ENCODE measurements around the gene PRSS50. TPM values are rescaled to one million over a fixed set of nuclear protein-coding genes. Genes with fewer than 3 reads are reported as not detected.
A peak's percentile ranks its signal among the peaks of the same experiment; 100 is the strongest.
"Not testable (repeated sequence)": the region's sequence is repeated elsewhere in the genome, so short reads cannot be mapped to it uniquely, and the experiment has no call there.

PRSS50 gene
- total and polyA plus RNA-seq, 2 donors = 0.10 to 0.26 TPM

DNA sequence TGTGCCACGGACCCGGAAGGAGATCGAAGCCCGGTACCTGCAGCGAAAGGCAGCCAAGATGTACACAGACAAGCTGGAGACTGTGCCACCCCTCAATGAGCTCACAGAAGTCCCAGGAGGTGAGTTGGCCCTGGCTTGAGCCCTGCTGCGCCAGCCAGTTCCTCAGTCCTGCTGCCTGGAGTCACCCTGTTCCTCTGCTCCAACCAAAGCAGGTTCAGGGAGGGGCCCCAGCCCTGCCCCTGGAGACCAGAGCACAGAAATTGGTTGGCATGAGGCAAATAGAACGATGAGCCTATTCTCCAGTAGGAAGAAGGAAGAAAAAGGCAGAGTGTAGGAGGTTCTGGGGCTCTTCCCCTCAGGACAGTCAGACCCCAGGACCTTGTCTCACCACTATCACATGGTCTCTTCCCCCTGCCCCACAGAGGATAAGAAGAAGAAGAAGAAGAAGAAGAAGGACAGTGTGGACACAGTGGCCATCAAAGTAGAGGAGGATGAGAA, 8.5 kb downstream of the PRSS50 start:
- H3K4me1 ChIP-seq (ENCODE audit: insufficient read depth) = no peaks in the 10 kb centered on the region
- H3K4me3 ChIP-seq (ENCODE audit: low read depth, low read length) = no peak overlapping the region
- no peak overlapping the region for H3K27ac ChIP-seq (ENCODE audit: low read depth)
- WGBS = 95% methylated on average over 7 of the region's 7 CpGs
- DNase-seq (ENCODE audit: extremely low spot score) = no peak
- no peaks in the 10 kb centered on the region for H3K36me3 ChIP-seq (ENCODE audit: insufficient read depth)

DNA sequence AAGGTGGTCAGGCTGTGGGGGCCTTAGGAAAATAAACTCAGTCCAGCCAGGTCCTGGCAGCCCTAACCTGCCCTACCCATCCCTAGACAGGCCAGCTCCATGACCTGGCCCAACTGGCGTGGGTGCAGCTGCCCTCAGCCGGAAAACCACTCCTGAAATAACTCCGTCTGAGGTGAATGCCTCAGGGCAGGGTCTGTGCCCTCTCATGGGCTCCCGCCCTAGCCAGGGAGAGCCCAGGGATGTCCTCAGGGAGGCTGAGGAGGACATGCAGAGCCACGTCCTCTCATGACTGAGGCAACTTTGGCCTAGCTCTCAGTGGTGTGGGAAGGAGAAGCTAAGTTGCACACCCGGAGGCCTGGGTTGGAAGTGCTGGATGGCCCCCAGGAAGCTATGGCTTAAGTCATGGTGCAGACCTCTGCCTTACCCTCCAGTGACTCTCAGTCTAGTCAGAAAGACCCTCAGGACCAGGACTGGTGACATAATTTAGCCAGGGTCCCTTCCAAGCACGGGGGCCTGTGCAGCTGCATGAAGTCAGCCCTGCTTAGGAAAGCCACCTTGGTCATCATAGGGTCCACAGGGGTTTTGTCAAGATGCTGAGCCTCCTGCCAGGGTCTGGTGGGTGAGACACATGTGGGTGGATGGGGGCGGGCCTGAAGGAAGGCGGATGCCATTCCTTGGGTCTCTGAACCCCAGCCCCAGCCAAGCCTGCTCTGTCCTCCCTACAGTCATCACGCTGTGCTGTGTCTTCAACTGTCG, 9.1 kb downstream of the PRSS50 start:
- no peaks in the 10 kb centered on the region for H3K36me3 ChIP-seq (ENCODE audit: insufficient read depth)
- H3K27ac ChIP-seq (ENCODE audit: low read depth) = no peak overlapping the region
- 87% methylated on average over 11 of the region's 11 CpGs for whole genome bisulfite sequencing
- DNase-seq (ENCODE audit: extremely low spot score) = no peak
- no peak overlapping the region for H3K4me3 ChIP-seq (ENCODE audit: low read depth, low read length)
- H3K4me1 ChIP-seq (ENCODE audit: insufficient read depth) = no peaks in the 10 kb centered on the region

DNA sequence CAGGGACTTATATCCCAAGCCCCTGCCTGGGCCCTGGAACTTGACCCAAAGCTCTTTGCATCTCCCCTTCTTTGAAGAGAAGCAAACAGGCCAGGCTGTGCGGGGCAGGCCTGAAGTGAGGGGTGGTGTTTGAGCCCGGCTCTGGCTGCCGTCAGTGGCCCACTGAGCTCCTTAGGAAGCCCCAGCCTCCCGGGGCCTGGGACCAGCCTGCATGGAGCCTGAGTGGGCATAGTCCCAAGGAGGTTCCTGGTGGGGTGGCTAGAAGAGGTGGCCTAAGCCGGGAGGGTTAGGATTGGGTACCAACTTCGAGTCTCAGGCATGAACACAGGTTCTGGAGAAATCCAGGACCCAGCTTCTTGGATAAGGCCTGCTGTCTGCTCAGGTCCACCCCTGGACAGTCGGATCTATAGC, 10.1 kb downstream of the PRSS50 start:
- no peaks in the 10 kb centered on the region for H3K36me3 ChIP-seq (ENCODE audit: insufficient read depth)
- DNase-seq (ENCODE audit: extremely low spot score) = no peak
- no peak overlapping the region for H3K27ac ChIP-seq (ENCODE audit: low read depth)
- 90% methylated on average over 7 of the region's 7 CpGs for WGBS
- no peaks in the 10 kb centered on the region for H3K4me1 ChIP-seq (ENCODE audit: insufficient read depth)
- H3K4me3 ChIP-seq (ENCODE audit: low read depth, low read length) = no peak overlapping the region

DNA sequence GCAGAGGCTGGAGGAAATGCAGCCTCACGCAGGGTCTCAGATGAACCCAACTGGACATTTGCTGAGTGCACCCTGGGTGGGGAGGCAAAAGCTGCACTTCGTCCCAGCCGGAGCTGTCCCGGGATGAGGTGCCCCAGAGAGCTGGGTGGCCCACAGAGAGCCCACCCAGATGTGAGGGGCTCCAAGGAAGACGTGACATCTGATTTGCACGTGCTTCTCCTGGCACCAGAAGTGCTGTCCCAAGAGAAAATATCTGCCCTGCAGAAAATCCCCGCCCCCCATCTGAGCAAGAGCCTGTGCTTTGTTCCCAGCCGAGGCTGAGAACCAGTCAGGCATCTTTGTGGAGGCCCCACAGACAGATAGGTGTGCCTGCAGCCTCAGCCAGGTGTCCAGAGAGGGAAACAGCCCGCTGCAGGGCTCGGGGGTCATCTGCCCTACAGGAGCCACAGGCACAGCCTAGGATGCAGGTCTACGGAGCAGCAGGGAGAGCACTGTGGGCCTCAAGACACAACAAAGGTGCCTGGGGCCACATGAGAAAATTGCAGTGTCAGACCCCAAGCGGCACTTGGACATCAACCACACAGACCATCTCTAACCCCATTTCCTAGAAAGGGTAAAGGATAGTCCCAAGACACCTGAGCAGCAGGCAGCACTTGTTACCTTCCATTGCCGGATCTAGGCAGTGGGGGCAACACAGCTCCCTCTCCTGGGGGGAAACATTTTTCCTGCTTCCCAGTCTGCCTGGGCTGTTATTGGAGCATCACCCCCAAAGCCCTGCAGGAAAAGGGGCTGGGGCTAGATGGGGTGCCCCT, 10.7 kb downstream of the PRSS50 start:
- DNase-seq (ENCODE audit: extremely low spot score) = no peak
- no peak overlapping the region for H3K4me3 ChIP-seq (ENCODE audit: low read depth, low read length)
- H3K27ac ChIP-seq (ENCODE audit: low read depth) = no peak overlapping the region
- H3K4me1 ChIP-seq (ENCODE audit: insufficient read depth) = no peaks in the 10 kb centered on the region
- 72% methylated on average over 13 of the region's 13 CpGs for WGBS
- H3K36me3 ChIP-seq (ENCODE audit: insufficient read depth) = no peaks in the 10 kb centered on the region

DNA sequence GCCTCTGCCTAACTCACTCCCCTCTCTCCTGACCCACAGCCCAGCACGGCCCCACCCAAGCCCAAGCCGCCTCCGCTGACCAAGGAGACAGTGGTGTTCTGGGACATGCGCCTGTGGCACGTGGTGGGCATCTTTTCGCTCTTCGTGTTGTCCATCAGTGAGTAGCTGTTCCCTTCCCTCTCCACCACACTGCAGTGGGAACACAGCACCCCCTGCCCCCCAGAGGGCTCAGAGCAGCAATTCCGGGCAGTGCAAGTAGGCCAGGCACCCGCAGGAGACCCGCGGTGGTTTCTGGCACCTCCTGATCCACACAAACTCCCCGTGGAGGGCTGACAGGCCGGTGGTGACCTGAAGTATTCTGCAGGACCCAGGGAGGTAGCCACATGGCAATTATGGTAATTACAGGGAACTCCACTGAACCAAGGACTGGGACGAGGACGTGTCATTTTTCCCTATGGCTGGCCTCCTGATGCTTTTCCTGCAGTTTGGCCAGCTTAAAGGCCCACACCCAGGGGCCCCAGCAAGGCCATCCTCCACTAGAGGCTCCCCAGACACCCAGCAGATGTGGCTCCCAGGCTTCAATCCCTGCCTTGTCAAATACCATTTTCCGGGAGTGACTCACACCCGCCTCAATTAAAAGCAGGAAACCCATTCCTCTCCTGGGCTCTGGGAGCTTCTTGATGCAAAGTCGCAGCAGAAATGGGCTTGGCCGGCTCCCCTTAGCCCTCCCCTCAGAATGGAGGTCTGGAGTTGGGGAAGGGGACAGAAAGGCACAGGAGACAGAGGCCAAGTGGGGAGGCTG, 11.7 kb downstream of the PRSS50 start:
- no peak for DNase-seq (ENCODE audit: extremely low spot score)
- Histone ChIP-seq H3K4me1 (ENCODE audit: insufficient read depth) (no peaks in the 10 kb centered on the region), H3K4me3 (ENCODE audit: low read depth, low read length) (no peak overlapping the region), H3K27ac (ENCODE audit: low read depth) (no peak overlapping the region), H3K36me3 (ENCODE audit: insufficient read depth) (no peaks in the 10 kb centered on the region)
- WGBS = 72% methylated on average over 19 of the region's 19 CpGs

DNA sequence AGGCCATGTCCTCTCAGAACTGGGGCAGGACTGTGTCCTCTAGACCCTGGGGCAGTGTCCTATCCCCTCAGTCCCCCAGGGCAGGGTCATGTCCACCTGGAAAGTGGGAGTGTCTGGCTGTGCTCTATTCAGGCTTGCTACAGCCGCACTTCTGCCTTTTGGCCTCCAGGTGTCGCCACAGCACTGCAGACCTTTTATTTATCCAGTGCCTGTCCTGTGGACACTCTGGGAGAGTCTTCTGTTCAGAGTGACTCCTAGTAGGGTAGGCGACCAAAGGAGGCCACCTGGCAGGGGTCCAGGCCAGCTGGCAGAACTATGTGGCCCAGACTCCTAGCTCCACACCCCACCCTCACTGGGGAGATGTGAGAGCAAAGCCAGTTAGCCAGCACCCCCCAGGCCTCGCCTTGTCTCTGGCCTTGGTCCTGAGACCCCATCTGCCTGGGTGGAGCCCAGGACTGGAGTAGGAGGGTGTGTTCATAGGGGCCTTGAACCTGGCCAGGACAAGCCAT, 12.6 kb downstream of the PRSS50 start:
- 22% methylated on average over 4 of the region's 4 CpGs for WGBS
- no peak overlapping the region for H3K27ac ChIP-seq (ENCODE audit: low read depth)
- DNase-seq (ENCODE audit: extremely low spot score) = no peak

DNA sequence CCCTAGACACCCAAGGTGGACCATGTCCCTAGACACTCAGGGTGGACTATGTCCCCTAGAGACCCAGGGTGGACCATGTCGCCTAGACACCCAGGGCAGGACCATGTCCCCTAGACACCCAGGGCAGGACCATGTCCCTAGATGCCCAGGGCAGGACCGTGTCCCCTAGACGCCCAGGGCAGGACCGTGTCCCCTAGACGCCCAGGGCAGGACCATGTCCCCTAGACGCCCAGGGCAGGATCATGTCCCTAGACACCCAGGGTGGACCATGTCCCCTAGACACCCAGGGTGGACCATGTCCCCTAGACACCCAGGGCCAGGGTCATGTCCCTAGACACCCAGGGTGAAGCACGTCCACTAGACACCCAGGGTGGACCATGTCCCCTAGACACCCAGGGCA, 13.3 kb downstream of the PRSS50 start:
- not testable (repeated sequence) for H3K36me3 ChIP-seq (ENCODE audit: insufficient read depth); H3K4me1 ChIP-seq (ENCODE audit: insufficient read depth); H3K4me3 ChIP-seq (ENCODE audit: low read depth, low read length); DNase-seq (ENCODE audit: extremely low spot score); H3K27ac ChIP-seq (ENCODE audit: low read depth)
- WGBS = 42% methylated on average over 7 of the region's 7 CpGs

More for the DNA sequence above, 12.6 kb downstream of the PRSS50 start:
- no peak overlapping the region for H3K4me3 ChIP-seq (ENCODE audit: low read depth, low read length)
- no peaks in the 10 kb centered on the region for H3K36me3 ChIP-seq (ENCODE audit: insufficient read depth)
- no peaks in the 10 kb centered on the region for H3K4me1 ChIP-seq (ENCODE audit: insufficient read depth)

DNA sequence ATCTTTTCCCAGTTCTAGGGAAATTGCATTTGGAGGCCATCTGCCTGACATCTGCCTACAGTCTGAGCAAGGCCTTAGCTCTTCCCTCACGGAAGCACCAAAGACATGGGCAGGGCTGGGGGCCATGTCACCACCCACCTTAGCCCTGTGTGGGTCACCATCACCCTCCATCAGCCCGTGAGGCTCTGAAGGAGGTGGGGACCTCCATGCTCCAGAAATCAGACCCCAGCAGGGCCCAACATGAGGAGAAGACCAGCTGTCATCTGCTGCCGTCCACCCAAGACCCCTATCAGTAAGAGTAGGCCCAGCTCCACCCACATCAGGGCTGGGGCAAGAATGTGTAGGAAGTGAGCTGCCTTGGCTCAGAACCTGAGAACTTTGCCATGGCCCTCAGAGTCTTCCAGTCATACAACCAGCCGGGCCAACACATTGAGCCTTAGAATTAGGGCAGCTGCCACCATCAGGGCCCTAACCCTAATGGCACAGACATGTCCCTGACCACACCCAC, 14.6 kb downstream of the PRSS50 start:
- DNase-seq (ENCODE audit: extremely low spot score) = no peak
- Histone ChIP-seq H3K4me1 (ENCODE audit: insufficient read depth) (no peaks in the 10 kb centered on the region), H3K36me3 (ENCODE audit: insufficient read depth) (no peaks in the 10 kb centered on the region), H3K27ac (ENCODE audit: low read depth) (no peak overlapping the region), H3K4me3 (ENCODE audit: low read depth, low read length) (no peak overlapping the region)
- WGBS = 94% methylated on average over 4 of the region's 4 CpGs

DNA sequence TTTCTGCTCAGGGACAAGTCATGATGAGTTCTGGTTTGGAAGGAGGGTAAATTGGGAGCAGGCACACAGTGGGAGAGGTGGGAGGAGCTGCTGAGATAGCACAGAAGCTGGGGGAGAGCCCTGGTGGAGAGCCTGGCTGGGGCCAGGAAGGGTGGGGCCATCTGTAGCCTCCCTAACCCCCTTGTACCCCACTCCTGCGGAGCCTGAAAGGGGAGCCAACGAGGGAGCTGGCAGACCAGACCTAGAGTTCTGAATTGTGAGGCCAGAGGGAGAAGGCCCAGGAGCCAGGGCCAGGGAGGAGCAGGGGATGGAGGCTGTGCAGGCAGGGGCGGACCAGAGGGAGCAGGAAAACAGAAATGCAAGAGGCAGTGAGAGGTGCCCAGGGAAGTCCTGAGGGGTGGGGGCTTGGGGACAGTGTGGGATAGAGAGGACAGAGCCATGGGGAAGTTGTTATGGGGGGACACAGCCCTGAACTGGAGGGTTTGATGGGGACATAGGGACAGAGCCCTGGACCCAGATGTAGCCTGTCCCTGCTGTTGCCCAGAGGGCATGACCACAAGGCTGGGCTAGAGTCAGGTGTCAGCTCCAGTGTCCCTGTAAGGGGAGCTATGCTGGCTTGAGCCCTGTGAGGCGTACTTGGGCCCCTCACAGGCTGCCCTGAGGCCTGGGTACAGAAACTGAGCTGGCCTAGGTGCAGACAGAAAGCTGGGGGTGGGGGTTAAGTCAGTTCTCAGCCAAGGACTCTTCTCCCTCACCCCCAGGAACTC, 15.2 kb downstream of the PRSS50 start:
- DNase-seq (ENCODE audit: extremely low spot score) = no peak
- Histone ChIP-seq H3K4me3 (ENCODE audit: low read depth, low read length) (no peak overlapping the region), H3K36me3 (ENCODE audit: insufficient read depth) (no peaks in the 10 kb centered on the region), H3K4me1 (ENCODE audit: insufficient read depth) (no peaks in the 10 kb centered on the region), H3K27ac (ENCODE audit: low read depth) (no peak overlapping the region)
- 87% methylated on average over 4 of the region's 4 CpGs for WGBS

DNA sequence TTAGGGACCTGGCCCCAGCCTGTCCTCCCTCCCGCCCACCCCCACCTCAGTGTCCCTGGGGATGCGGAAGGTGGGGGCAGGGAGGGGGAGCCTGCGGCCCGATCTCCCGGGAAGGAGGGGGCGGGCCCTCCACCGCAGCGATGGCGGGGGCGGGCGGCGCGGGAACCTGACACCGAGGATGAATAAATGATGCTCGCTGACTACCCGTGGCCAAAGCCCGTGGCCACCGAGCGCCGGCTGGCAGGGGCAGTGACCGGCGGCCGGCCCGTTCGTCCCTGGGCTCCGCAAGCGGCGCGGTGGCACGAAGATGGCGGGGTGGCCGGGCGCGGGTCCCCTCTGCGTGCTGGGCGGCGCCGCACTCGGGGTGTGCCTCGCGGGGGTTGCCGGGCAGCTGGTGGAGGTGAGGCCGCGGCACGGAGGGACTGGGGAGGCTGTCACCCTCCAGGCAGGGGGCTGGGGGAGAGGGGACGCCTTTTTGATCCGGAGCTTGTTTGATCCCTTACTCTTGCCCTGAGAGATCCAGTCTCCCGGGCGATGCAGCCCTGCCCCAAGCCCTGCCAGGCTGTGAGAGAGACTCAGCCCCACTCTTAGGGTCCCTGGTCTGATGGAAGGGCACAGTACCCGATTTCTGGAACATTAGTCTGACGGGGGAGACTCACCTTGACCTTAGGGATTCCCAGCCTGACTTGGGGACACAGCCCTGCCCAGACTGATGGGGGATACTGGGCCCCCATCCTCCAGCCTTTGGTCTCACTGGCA, 16.3 kb downstream of the PRSS50 start, which contains the start of gene TMIE:
Gene TMIE (plus strand): TSS at position 212 of the 759 bp plus-strand sequence. CDS start 96 bp downstream, at position 308.
- no peak for DNase-seq (ENCODE audit: extremely low spot score)
- 6% methylated on average over 51 of the region's 51 CpGs for WGBS
- Histone ChIP-seq H3K4me1 (ENCODE audit: insufficient read depth) (no peaks in the 10 kb centered on the region), H3K27ac (ENCODE audit: low read depth) (no peak within 1 kb of the TSS), H3K36me3 (ENCODE audit: insufficient read depth) (no peaks in the 10 kb centered on the region), H3K4me3 (ENCODE audit: low read depth, low read length) (peak within 1 kb of the TSS; percentile 37)

DNA sequence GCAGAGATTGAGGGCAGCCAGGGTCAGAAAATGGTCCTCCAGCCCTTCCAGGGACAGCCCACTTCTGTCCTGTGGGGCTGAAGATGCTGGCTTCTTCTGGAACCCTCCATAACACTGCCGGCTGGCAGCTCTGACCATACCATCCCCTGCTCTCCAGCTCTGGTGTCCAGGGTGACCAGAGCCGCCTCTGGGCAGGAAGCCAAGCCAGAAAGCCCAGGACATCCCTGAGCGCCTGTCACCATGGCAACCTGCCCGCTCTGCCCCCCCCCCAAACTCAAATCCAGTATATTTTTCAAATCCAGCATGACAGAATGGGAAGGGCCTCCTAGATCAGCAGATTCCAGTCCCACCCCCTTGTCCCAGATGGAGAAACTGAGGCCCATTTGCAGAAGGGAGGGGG, 16.9 kb downstream of the PRSS50 start:
- peak overlapping the region; percentile 37 for H3K4me3 ChIP-seq (ENCODE audit: low read depth, low read length)
- no peak for DNase-seq (ENCODE audit: extremely low spot score)
- no peak overlapping the region for H3K27ac ChIP-seq (ENCODE audit: low read depth)
- H3K36me3 ChIP-seq (ENCODE audit: insufficient read depth) = no peaks in the 10 kb centered on the region
- WGBS = 22% methylated on average over 4 of the region's 4 CpGs
- H3K4me1 ChIP-seq (ENCODE audit: insufficient read depth) = no peaks in the 10 kb centered on the region
